ENCODE data around the gene MTG1. TPM values are rescaled to one million over a fixed set of nuclear protein-coding genes. Genes with fewer than 3 reads are reported as not detected.

MTG1 gene
- total RNA-seq, 8 experiments from 2014 or later = 11.9 to 68.6 (median 27.9) TPM

DNA sequence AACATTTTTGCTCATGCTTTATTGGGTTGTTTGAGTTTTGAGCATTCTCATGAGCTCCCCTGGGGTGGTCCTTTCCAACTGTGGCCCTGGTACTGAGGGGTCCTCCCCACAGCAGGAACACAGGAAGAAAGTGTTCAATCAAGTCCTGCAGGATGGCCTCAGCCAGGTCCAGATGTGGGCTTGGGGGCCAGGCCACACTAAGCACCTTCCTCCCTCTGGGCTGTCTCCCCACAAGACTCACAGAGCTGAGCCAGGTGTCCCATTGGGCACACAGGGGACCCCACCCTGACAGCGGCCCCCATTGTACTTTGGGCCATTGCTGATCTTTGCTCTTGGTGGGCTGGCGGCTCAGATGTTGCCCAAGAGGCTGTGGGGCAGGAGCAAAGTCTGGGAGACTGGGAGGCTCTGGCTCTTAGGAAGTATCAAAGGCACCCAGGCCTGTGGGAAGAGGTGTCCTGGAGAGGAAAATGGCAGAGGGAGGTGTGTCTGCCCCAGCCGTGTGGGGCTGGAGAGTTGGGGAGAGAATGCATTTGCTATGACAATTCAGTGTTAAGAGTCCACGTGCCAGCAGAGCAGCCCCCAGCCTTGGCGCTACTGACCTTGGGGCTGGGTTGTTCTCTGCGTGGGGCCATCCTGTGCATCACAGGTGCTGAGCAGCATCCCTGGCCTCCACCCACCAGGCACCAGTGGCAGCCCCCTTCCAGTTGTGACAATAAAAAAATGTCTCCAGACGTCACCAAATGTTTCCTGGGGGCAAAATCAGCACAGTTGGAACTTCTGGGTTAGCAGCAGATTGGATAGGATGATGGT lies 77.5 kb downstream of the MTG1 start:
- WGBS, 10 experiments = 14 to 60% (median 36%) methylated on average over 1 to 5 of the region's 7 CpGs; no CpG with 5 or more reads in 4 of the 10 experiments
- no peaks in the 10 kb centered on the region for H3K4me1 ChIP-seq (replicated peaks in 1 of 2)
- H3K27ac ChIP-seq = no peak overlapping the region
- in situ Hi-C loops (cut with MboI; ENCODE audit: low pct_unique_long_range_greater_than_20kb in 2 of 9, low sequenced_read_pairs in 9 of 9, unreplicated experiment in 9 of 9) = no loop called here
- no peak overlapping the region for H3K4me3 ChIP-seq
- ATAC-seq (replicated peaks in 6 of 8) = no peak

Other genes with a start within 250 kb of the MTG1 start
- 10 to 100 TPM in 1 of 8 experiments, 1 to 10 TPM in 4, under 1 TPM in 3; 0.15 to 14.6 (median 4.2) TPM for gene KNDC1, start 233.9 kb upstream of the MTG1 start, total RNA-seq
- gene UTF1, start 163.9 kb upstream of the MTG1 start, total RNA-seq = under 1 TPM in 3 of 8 experiments, not detected in 5; 0.18 to 0.38 (median 0.24) TPM
- gene VENTX, start 156.3 kb upstream of the MTG1 start, total RNA-seq = under 1 TPM in 4 of 8 experiments, not detected in 4; 0.10 to 0.62 (median 0.20) TPM
- 1 to 10 TPM in 5 of 8 experiments, under 1 TPM in 3; 0.66 to 2.2 (median 1.2) TPM for gene ADAM8, start 117.3 kb upstream of the MTG1 start, total RNA-seq
- 10 to 100 TPM; 28.4 to 50.5 (median 37.4) TPM for gene TUBGCP2, start 85.3 kb upstream of the MTG1 start, total RNA-seq
- gene ZNF511, start 85.2 kb upstream of the MTG1 start, total RNA-seq = 10 to 100 TPM; 10.5 to 43.7 (median 23.3) TPM
- 10 to 100 TPM in 3 of 8 experiments, 1 to 10 TPM in 3, under 1 TPM in 2; 0.31 to 14.9 (median 6.6) TPM for gene CALY, start 57.3 kb upstream of the MTG1 start, total RNA-seq
- gene PRAP1, start 46.8 kb upstream of the MTG1 start, total RNA-seq = under 1 TPM in 2 of 8 experiments, not detected in 6; 0.22 to 0.41 TPM
- gene FUOM, start 36.1 kb upstream of the MTG1 start, total RNA-seq = 10 to 100 TPM in 5 of 8 experiments, 1 to 10 TPM in 3; 3.3 to 50.5 (median 14.4) TPM
- 100 to 1,000 TPM in 2 of 8 experiments, 10 to 100 TPM in 6; 48.7 to 117 (median 85.1) TPM for gene ECHS1, start 20.8 kb upstream of the MTG1 start, total RNA-seq
- gene PAOX, start 14.9 kb upstream of the MTG1 start, total RNA-seq = 1 to 10 TPM; 1.1 to 5.1 (median 2.2) TPM
- gene SPRN, start 30.5 kb downstream of the MTG1 start, total RNA-seq = 1 to 10 TPM; 2.2 to 8.8 (median 3.4) TPM
- gene SCART1, start 59.8 kb downstream of the MTG1 start, total RNA-seq = 1 to 10 TPM in 5 of 8 experiments, under 1 TPM in 3; 0.43 to 6.3 (median 1.2) TPM
- 1 to 10 TPM in 5 of 8 experiments, under 1 TPM in 3; 0.33 to 2.7 (median 1.3) TPM for gene CYP2E1, start 133.2 kb downstream of the MTG1 start, total RNA-seq
- gene SYCE1, start 171.4 kb downstream of the MTG1 start, total RNA-seq = 1 to 10 TPM in 2 of 8 experiments, under 1 TPM in 5, not detected in 1; 0.14 to 1.4 (median 0.45) TPM
- gene FRG2B, start 232.6 kb downstream of the MTG1 start, total RNA-seq = under 1 TPM in 1 of 8 experiments, not detected in 7; 0.33 TPM